ENCODE results near the gene SLC7A9. TPM values are rescaled to one million over a fixed set of nuclear protein-coding genes. Genes with fewer than 3 reads are reported as not detected.
"Not testable (repeated sequence)": the region's sequence is repeated elsewhere in the genome, so short reads cannot be mapped to it uniquely, and the experiment has no call there.

Gene SLC7A9
- total RNA-seq, 1 donor from 2014 or later: 0.64 TPM

DNA sequence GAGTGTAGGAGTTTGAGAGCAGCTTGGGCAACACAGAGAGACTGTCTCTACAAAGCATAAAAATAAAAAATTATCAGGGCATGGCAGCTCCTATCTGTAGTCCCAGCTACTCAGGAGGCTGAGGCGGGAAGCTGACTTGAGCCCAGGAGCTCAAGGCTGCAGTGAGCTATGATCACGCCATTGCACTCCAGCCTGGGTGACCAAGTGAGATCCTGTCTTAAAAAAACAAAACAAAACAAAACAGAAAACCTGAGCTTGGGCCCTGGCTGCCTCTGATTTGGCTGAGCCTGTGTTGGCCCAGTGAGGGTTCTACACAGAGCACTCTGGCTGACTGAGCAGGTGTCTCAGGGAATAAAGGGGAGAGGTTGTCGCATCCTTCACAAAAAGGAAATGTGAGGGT is 8.0 kb downstream of the SLC7A9 start:
- no peak for TF ChIP-seq CTCF (IDR thresholded peaks at IDR 0.05; ENCODE audit: partially characterized antibody, unreplicated experiment)
- no peaks in the 10 kb centered on the region for H3K36me3 Mint-ChIP-seq (ENCODE audit: unreplicated experiment)
- no peaks in the 10 kb centered on the region for H3K4me1 Mint-ChIP-seq (ENCODE audit: low read depth, unreplicated experiment)
- peaks cover 3% of the 10 kb centered on the region for H3K9me3 Mint-ChIP-seq (ENCODE audit: unreplicated experiment)
- H3K27me3 Mint-ChIP-seq (ENCODE audit: unreplicated experiment): peaks cover 2% of the 10 kb centered on the region
- no peak overlapping the region for H3K4me3 Mint-ChIP-seq (ENCODE audit: unreplicated experiment)
- no peak for DNase-seq
- no peak overlapping the region for H3K27ac Mint-ChIP-seq (ENCODE audit: unreplicated experiment)

GRCh38 chr19:32859591-32859990 is 10.0 kb downstream of the SLC7A9 start:
- Mint-ChIP-seq H3K36me3 (ENCODE audit: unreplicated experiment) (no peaks in the 10 kb centered on the region), H3K27ac (ENCODE audit: unreplicated experiment) (no peak overlapping the region), H3K4me1 (ENCODE audit: low read depth, unreplicated experiment) (no peaks in the 10 kb centered on the region), H3K4me3 (ENCODE audit: unreplicated experiment) (no peak overlapping the region), H3K9me3 (ENCODE audit: unreplicated experiment) (peaks cover 1% of the 10 kb centered on the region), H3K27me3 (ENCODE audit: unreplicated experiment) (peaks cover 2% of the 10 kb centered on the region)
- DNase-seq: no peak
- TF ChIP-seq CTCF (IDR thresholded peaks at IDR 0.05; ENCODE audit: partially characterized antibody, unreplicated experiment): no peak

- Mint-ChIP-seq H3K27me3 (ENCODE audit: unreplicated experiment) (peaks cover 2% of the 10 kb centered on the region), H3K36me3 (ENCODE audit: unreplicated experiment) (no peaks in the 10 kb centered on the region), H3K4me1 (ENCODE audit: low read depth, unreplicated experiment) (no peaks in the 10 kb centered on the region), H3K27ac (ENCODE audit: unreplicated experiment) (no peak overlapping the region), H3K4me3 (ENCODE audit: unreplicated experiment) (no peak overlapping the region), H3K9me3 (ENCODE audit: unreplicated experiment) (peaks cover 1% of the 10 kb centered on the region)
- no peak for TF ChIP-seq CTCF (IDR thresholded peaks at IDR 0.05; ENCODE audit: partially characterized antibody, unreplicated experiment)
- no peak for DNase-seq
These were observed 11.0 kb downstream of the SLC7A9 start for GRCh38 chr19:32858559-32858958.

DNA sequence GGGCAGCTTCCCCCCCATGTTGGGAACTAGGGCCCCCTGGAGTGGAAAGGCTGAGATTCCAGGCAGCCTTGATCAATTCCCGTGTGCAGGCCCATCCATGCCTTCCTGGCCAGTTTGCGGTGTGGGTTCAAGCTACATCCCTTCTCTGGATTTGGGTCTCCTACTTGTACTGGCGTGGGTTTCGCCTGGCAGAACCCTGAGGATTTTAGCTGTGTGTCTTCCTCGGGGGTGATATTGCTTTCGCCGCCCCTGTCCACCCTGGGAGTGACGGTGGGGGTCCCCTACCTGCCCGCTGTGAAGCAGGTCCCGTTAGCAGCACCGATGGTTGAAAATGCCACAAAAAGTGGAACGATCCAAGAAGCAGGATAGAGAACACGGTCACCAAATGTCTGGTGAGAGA is 11.4 kb downstream of the SLC7A9 start:
- no peak overlapping the region for H3K4me3 Mint-ChIP-seq (ENCODE audit: unreplicated experiment)
- no peaks in the 10 kb centered on the region for H3K36me3 Mint-ChIP-seq (ENCODE audit: unreplicated experiment)
- H3K27me3 Mint-ChIP-seq (ENCODE audit: unreplicated experiment): peaks cover 2% of the 10 kb centered on the region
- no peak for DNase-seq
- no peaks in the 10 kb centered on the region for H3K4me1 Mint-ChIP-seq (ENCODE audit: low read depth, unreplicated experiment)
- peaks cover 1% of the 10 kb centered on the region for H3K9me3 Mint-ChIP-seq (ENCODE audit: unreplicated experiment)
- no peak for TF ChIP-seq CTCF (IDR thresholded peaks at IDR 0.05; ENCODE audit: partially characterized antibody, unreplicated experiment)
- no peak overlapping the region for H3K27ac Mint-ChIP-seq (ENCODE audit: unreplicated experiment)

DNA sequence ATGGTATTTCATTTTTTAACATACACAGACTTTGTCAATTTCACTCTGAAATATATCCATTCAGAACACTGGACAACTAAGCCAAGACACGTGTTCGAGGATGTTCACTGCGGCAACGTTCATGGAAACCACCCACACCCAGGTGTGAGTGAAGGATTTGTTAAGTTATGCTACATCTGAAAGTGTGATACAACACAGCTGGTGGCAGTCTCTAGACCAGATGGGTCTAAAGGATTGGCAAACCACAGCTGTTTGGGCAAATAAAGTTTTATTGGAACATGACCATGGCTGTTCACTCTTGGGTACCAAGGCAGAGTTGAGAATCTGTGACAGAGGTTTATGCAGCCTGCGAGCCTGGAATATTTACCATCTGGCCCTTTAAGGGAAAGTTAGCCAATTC is 12.0 kb downstream of the SLC7A9 start:
- H3K27ac Mint-ChIP-seq (ENCODE audit: unreplicated experiment): no peak overlapping the region
- DNase-seq: no peak
- peaks cover 1% of the 10 kb centered on the region for H3K9me3 Mint-ChIP-seq (ENCODE audit: unreplicated experiment)
- H3K4me3 Mint-ChIP-seq (ENCODE audit: unreplicated experiment): no peak overlapping the region
- no peak for TF ChIP-seq CTCF (IDR thresholded peaks at IDR 0.05; ENCODE audit: partially characterized antibody, unreplicated experiment)
- peaks cover 2% of the 10 kb centered on the region for H3K27me3 Mint-ChIP-seq (ENCODE audit: unreplicated experiment)
- H3K4me1 Mint-ChIP-seq (ENCODE audit: low read depth, unreplicated experiment): no peaks in the 10 kb centered on the region
- no peaks in the 10 kb centered on the region for H3K36me3 Mint-ChIP-seq (ENCODE audit: unreplicated experiment)

DNA sequence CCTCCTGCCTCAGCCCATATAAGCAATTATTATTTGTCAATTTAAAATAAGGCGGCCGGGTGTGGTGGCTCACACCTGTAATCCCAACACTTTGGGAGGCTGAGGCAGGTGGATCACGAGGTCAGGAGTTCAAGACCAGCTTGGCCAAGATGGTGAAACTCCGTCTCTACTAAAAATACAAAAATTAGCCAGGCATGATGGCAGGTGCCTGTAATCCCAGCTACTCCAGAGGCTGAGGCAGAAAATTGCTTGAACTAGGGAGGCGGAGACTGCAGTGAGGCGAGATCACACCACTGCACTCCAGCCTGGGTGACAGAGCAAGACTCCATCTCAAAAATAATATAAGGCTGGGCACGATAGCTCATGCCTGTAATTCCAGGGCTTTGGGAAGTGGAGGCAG is 12.7 kb downstream of the SLC7A9 start:
- H3K9me3 Mint-ChIP-seq (ENCODE audit: unreplicated experiment); H3K4me1 Mint-ChIP-seq (ENCODE audit: low read depth, unreplicated experiment); H3K36me3 Mint-ChIP-seq (ENCODE audit: unreplicated experiment); H3K27ac Mint-ChIP-seq (ENCODE audit: unreplicated experiment); DNase-seq; H3K4me3 Mint-ChIP-seq (ENCODE audit: unreplicated experiment); H3K27me3 Mint-ChIP-seq (ENCODE audit: unreplicated experiment): not testable (repeated sequence)
